Stimulated activated naive B cell treated with anti-CD40 and anti-IgM and Interleukin-4, amounts not matched to agents 10 μg/mL and 1 μg/mL and 100 μg/mL, for 72 hours (primary cell): ENCODE results near the gene SPEG.

Experiments used
- ATAC-seq, 2 donors: fragments of 150-1000 bp; cut with Tn5 transposase; replicated peaks; 2 replicates each; pipeline ENCODE4 v1.10.0; 2021; ENCODE audit warnings: moderate library complexity in 1 of 2
- DNase-seq: peaks from one replicate; pipeline ENCODE4 v3.0.0; 2021
- H3K27ac Mint-ChIP-seq: one replicate; pipeline ENCODE4 v1.8.0; 2022; ENCODE audit warnings: mild to moderate bottlenecking, mixed read lengths
- H3K27me3 Mint-ChIP-seq, 2 donors: one replicate each; pipeline ENCODE4 v1.8.0; 2022; ENCODE audit warnings: mixed read lengths in 2 of 2
- H3K36me3 Mint-ChIP-seq, 2 donors: one replicate each; pipeline ENCODE4 v1.8.0; 2022; ENCODE audit warnings: mixed read lengths in 2 of 2, mild to moderate bottlenecking in 1 of 2
- H3K4me1 Mint-ChIP-seq, 2 donors: one replicate each; pipeline ENCODE4 v1.8.0; 2022; ENCODE audit warnings: mixed read lengths in 2 of 2, mild to moderate bottlenecking in 1 of 2
- H3K4me3 Mint-ChIP-seq, 2 donors: one replicate each; pipeline ENCODE4 v1.8.0; 2022; ENCODE audit warnings: mild to moderate bottlenecking in 2 of 2, mixed read lengths in 2 of 2, moderate library complexity in 1 of 2
- H3K9me3 Mint-ChIP-seq, 2 donors: one replicate each; pipeline ENCODE4 v1.8.0; 2022; ENCODE audit warnings: mixed read lengths in 2 of 2, mild to moderate bottlenecking in 1 of 2

Gene SPEG

GRCh38 chr2:219410390-219410789 lies 24.3 kb upstream of the SPEG start:
- DNase-seq = no peak
- ATAC-seq = no peak
- H3K4me1 Mint-ChIP-seq = no peaks in the 10 kb centered on the region
- H3K27ac Mint-ChIP-seq = no peak overlapping the region
- H3K27me3 Mint-ChIP-seq = peaks cover 44 to 46% of the 10 kb centered on the region in 2 donors
- peaks cover 4 to 6% of the 10 kb centered on the region in 2 donors for H3K9me3 Mint-ChIP-seq
- H3K36me3 Mint-ChIP-seq = peaks cover 0 to 2% of the 10 kb centered on the region in 2 donors
- H3K4me3 Mint-ChIP-seq = no peak overlapping the region

- H3K9me3 Mint-ChIP-seq = peaks cover 4 to 6% of the 10 kb centered on the region in 2 donors
- no peak overlapping the region for H3K27ac Mint-ChIP-seq
- ATAC-seq = no peak
- H3K4me3 Mint-ChIP-seq = no peak overlapping the region
- H3K4me1 Mint-ChIP-seq = no peaks in the 10 kb centered on the region
- H3K27me3 Mint-ChIP-seq = peaks cover 49 to 52% of the 10 kb centered on the region in 2 donors
- peaks cover 0 to 2% of the 10 kb centered on the region in 2 donors for H3K36me3 Mint-ChIP-seq
- DNase-seq = no peak
Measured at GRCh38 chr2:219414857-219415256, 19.8 kb upstream of the SPEG start.

- Mint-ChIP-seq H3K27me3 (peaks cover 55 to 60% of the 10 kb centered on the region in 2 donors), H3K36me3 (peaks cover 0 to 2% of the 10 kb centered on the region in 2 donors), H3K4me3 (no peak overlapping the region), H3K9me3 (peaks cover 4 to 6% of the 10 kb centered on the region in 2 donors), H3K27ac (no peak overlapping the region), H3K4me1 (no peaks in the 10 kb centered on the region)
- no peak for DNase-seq
- no peak for ATAC-seq
Measured at GRCh38 chr2:219415580-219416234, 18.9 kb upstream of the SPEG start.

DNA sequence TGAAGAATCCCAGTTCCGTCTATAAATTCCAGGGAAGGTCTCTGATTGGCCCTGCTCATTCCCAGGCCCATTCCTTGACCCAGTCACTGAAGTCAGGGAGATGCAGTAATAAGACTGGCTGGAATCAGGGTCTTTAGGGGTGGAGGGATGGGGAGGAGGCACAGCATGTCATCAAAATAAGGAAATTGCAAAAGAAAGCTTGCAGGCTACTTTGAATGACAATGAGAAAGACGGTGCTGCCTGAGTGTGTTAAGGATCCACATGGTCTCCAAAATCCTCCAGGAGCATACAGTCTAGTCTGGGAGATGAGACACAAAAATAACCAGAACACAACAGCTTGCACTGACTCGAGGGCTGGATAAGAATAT lies 18.4 kb upstream of the SPEG start:
- H3K27me3 Mint-ChIP-seq = peaks cover 60 to 65% of the 10 kb centered on the region in 2 donors
- H3K4me3 Mint-ChIP-seq = no peak overlapping the region
- peaks cover 4 to 6% of the 10 kb centered on the region in 2 donors for H3K9me3 Mint-ChIP-seq
- H3K27ac Mint-ChIP-seq = no peak overlapping the region
- DNase-seq (no peak), ATAC-seq (no peak)
- H3K4me1 Mint-ChIP-seq = no peaks in the 10 kb centered on the region
- peaks cover 0 to 2% of the 10 kb centered on the region in 2 donors for H3K36me3 Mint-ChIP-seq

DNA sequence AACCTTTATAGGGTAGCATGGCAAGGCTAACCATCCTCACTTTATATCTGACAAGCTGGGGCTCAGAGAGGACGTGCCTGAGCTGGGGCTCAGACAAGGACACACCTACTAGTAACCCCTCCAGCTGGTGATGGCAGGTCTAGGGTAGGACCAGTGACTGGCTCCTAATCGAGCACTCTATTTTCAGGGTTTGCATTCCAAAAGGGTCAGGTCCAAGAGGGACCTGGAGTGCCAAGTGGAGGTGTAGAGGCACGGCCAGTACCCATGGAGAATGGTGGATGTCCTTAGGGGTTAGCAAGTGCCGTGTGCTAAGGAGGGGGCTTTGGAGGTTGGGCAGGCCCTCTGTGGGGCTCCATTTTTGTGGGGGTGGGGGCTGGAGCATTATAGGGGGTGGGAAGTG lies 17.7 kb upstream of the SPEG start:
- DNase-seq = no peak
- H3K9me3 Mint-ChIP-seq = peaks cover 4 to 6% of the 10 kb centered on the region in 2 donors
- peaks cover 58 to 68% of the 10 kb centered on the region in 2 donors for H3K27me3 Mint-ChIP-seq
- H3K36me3 Mint-ChIP-seq = peaks cover 0 to 2% of the 10 kb centered on the region in 2 donors
- H3K4me1 Mint-ChIP-seq = no peaks in the 10 kb centered on the region
- no peak overlapping the region for H3K27ac Mint-ChIP-seq
- no peak overlapping the region for H3K4me3 Mint-ChIP-seq
- ATAC-seq = no peak

DNA sequence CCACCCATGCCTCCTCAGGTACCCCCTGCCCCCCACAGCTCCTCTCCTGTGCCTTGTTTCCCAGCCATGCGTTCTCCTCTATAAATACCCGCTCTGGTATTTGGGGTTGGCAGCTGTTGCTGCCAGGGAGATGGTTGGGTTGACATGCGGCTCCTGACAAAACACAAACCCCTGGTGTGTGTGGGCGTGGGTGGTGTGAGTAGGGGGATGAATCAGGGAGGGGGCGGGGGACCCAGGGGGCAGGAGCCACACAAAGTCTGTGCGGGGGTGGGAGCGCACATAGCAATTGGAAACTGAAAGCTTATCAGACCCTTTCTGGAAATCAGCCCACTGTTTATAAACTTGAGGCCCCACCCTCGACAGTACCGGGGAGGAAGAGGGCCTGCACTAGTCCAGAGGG lies 17.3 kb upstream of the SPEG start:
- Mint-ChIP-seq H3K36me3 (peaks cover 0 to 2% of the 10 kb centered on the region in 2 donors), H3K27ac (no peak overlapping the region), H3K9me3 (peaks cover 1 to 4% of the 10 kb centered on the region in 2 donors), H3K4me3 (no peak overlapping the region), H3K4me1 (no peaks in the 10 kb centered on the region), H3K27me3 (peaks cover 58 to 68% of the 10 kb centered on the region in 2 donors)
- ATAC-seq (no peak), DNase-seq (no peak)

GRCh38 chr2:219418155-219419011 lies 16.3 kb upstream of the SPEG start, which contains the start of gene DES:
DES (plus strand) TSS chr2:219418377; CDS start chr2:219418463, 86 bp downstream.
- no peak for ATAC-seq

GRCh38 chr2:219419012-219419324 lies 15.7 kb upstream of the SPEG start:
- no peaks in the 10 kb centered on the region for H3K9me3 Mint-ChIP-seq
- no peak for DNase-seq
- H3K27ac Mint-ChIP-seq = no peak overlapping the region
- H3K27me3 Mint-ChIP-seq = peaks cover 51 to 67% of the 10 kb centered on the region in 2 donors
- no peak for ATAC-seq
- H3K36me3 Mint-ChIP-seq = no peaks in the 10 kb centered on the region
- H3K4me1 Mint-ChIP-seq = no peaks in the 10 kb centered on the region
- H3K4me3 Mint-ChIP-seq = no peak overlapping the region

More at GRCh38 chr2:219418155-219419011, 16.3 kb upstream of the SPEG start, which contains the start of gene DES:
- H3K9me3 Mint-ChIP-seq = no peaks in the 10 kb centered on the region
- H3K4me3 Mint-ChIP-seq = no peak within 1 kb of the TSS
- no peaks in the 10 kb centered on the region for H3K4me1 Mint-ChIP-seq
- H3K36me3 Mint-ChIP-seq = no peaks in the 10 kb centered on the region
- no peak for DNase-seq
- H3K27ac Mint-ChIP-seq = no peak within 1 kb of the TSS
- peaks cover 55 to 67% of the 10 kb centered on the region in 2 donors for H3K27me3 Mint-ChIP-seq

DNA sequence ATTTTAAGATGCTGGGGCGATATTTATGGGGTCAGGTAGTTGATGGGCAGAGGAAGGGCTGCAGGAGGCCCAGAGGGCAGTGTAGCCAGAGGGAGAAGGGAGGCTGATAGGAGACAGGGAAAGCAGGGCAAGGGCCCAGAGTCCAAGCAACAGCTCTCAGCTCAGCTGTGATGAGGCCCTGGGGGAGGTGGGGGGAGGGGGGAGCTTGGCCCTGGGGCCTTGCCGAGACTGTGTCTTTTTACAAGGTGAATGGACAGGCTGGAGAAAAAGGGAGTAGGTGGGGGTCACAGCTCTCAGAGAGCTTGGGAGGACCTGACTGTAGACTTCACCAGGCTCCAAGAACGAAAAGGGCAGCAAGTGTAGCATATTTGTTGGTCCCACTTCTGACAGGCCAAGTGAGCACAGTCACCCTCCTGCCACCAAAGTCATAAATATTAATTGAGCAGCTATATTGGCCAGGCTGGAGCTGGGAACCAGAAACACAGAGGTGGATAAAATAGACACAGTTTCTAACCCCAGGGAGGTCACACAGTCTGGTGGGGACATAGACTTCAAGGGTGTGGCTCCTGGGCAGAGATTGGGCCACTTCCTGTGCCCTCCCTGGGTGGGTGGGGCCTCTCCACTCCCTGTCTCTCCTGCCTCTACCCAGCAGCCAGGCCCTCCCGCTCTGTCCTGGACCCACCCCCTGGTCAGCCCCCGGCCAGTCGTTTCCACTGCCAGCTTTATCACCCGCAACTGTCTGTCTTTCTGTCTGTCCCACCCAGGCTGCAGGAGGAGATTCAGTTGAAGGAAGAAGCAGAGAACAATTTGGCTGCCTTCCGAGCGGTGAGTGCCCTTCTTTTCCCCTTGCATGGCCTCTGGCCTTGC lies 15.1 kb upstream of the SPEG start:
- Mint-ChIP-seq H3K9me3 (no peaks in the 10 kb centered on the region), H3K4me1 (no peaks in the 10 kb centered on the region), H3K27ac (no peak overlapping the region), H3K4me3 (no peak overlapping the region), H3K36me3 (no peaks in the 10 kb centered on the region), H3K27me3 (peaks cover 50 to 67% of the 10 kb centered on the region in 2 donors)
- no peak for ATAC-seq
- DNase-seq = no peak

GRCh38 chr2:219420687-219421086 lies 14.0 kb upstream of the SPEG start:
- Mint-ChIP-seq H3K27me3 (peaks cover 58 to 74% of the 10 kb centered on the region in 2 donors), H3K4me3 (no peak overlapping the region), H3K36me3 (no peaks in the 10 kb centered on the region), H3K27ac (no peak overlapping the region), H3K9me3 (no peaks in the 10 kb centered on the region), H3K4me1 (no peaks in the 10 kb centered on the region)
- DNase-seq (no peak), ATAC-seq (no peak)

- H3K27ac Mint-ChIP-seq = no peak overlapping the region
- peaks cover 60 to 74% of the 10 kb centered on the region in 2 donors for H3K27me3 Mint-ChIP-seq
- no peak overlapping the region for H3K4me3 Mint-ChIP-seq
- H3K4me1 Mint-ChIP-seq = no peaks in the 10 kb centered on the region
- H3K9me3 Mint-ChIP-seq = no peaks in the 10 kb centered on the region
- H3K36me3 Mint-ChIP-seq = no peaks in the 10 kb centered on the region
- no peak for DNase-seq
- ATAC-seq = no peak
Measured at GRCh38 chr2:219421323-219421722, 13.3 kb upstream of the SPEG start.

DNA sequence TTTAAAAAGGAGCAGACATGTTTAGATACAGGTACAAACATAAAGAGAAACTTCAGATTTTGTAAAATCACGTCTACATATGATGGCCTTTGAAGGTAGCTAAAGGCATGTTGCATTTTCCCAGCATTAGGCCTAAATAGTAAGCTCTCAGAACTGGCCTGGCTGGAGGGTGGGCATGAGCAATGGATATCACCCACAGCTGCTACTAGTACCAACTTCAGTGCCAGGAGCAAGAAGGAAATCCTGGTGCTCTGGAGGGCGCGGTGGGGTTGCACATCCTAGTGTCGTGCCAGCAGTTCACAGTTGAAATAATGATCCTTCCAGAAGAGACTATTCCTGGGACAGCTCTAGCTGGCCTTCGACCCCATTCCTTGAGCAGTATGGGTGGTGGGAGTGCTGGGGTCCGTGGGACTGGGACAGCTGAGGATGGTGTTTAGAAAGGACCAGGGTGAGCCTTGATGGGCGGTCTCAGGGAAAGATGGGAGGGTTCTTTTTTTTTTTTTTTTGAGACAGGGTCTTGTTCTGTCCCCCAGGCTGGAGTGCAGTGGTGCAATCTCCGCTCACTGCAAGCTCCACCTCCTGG lies 11.6 kb upstream of the SPEG start:
- Mint-ChIP-seq H3K9me3 (no peaks in the 10 kb centered on the region), H3K27ac (no peak overlapping the region), H3K4me3 (no peak overlapping the region), H3K36me3 (no peaks in the 10 kb centered on the region), H3K27me3 (peaks cover 58 to 74% of the 10 kb centered on the region in 2 donors), H3K4me1 (no peaks in the 10 kb centered on the region)
- no peak for ATAC-seq
- DNase-seq = no peak

DNA sequence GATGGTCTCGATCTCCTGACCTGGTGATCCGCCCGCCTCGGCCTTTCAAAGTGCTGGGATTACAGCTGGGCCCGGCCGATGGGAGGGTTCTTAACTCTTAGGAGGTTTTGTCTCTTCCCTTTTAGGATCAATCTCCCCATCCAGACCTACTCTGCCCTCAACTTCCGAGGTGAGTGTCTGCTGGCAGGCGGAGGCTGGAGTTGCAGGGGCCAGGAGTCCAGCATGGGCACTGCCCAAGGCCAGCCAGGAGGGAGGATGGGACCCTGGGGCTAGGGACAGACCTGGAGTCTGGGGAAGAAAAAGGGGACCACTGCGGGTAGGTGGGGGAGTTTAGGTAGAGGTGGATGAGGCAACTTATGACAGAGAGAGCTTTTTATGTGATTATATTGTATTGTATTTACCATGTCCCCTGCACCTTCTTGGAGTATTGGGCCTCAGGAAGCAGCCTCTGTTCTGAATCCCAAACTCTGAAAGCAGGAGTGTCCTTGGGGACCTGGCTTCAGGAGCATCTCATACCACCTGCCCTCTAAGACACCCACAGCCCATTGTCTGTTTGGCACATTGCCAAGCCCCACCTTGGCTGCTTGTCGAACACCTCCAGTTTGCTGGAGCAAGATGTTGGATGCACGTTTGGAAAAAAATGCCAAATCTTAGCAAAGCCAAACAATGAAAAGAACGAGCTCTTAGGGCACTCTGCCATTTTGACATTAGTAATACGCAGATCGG lies 10.8 kb upstream of the SPEG start:
- peaks cover 61 to 76% of the 10 kb centered on the region in 2 donors for H3K27me3 Mint-ChIP-seq
- H3K4me1 Mint-ChIP-seq = no peaks in the 10 kb centered on the region
- DNase-seq (no peak), ATAC-seq (no peak)
- no peaks in the 10 kb centered on the region for H3K9me3 Mint-ChIP-seq
- no peaks in the 10 kb centered on the region for H3K36me3 Mint-ChIP-seq
- H3K4me3 Mint-ChIP-seq = no peak overlapping the region
- no peak overlapping the region for H3K27ac Mint-ChIP-seq
